ENCODE results near the gene RPS18. TPM values are rescaled to one million over a fixed set of nuclear protein-coding genes. Genes with fewer than 3 reads are reported as not detected.

RPS18 gene
- total and polyA plus RNA-seq, 2 of the 4 experiments (the other 2 are of a cell fraction), result 6,577 to 8,417 TPM

- H3K4me2 ChIP-seq (ENCODE audit: low read depth, low read length), result no peak overlapping the region
- H3K9me1 ChIP-seq (ENCODE audit: insufficient read depth, low read length), result peaks cover 3% of the 10 kb centered on the region
- H2BK5ac ChIP-seq (ENCODE audit: low read depth, low read length, poor library complexity, severe bottlenecking), result no peak overlapping the region
- H3K27me3 ChIP-seq (ENCODE audit: control insufficient read depth, insufficient read depth, low read length), result no peaks in the 10 kb centered on the region
- 91% methylated on average over 4 of the region's 13 CpGs; no CpG with 5 or more reads in 1 of the 2 experiments for WGBS, 2 experiments (ENCODE audit: extremely low coverage in 2 of 2, insufficient read length in 1 of 2)
- no peak overlapping the region for H4K8ac ChIP-seq (ENCODE audit: low read depth in 2 of 2, low read length in 2 of 2)
- no peak overlapping the region for H4K5ac ChIP-seq (ENCODE audit: low read depth, low read length)
- ChIA-PET POLR2A (ENCODE audit: unreplicated experiment) (no interaction called here), CTCF (interaction anchor here (0.6 kb wide), 1 partner anchor 22 kb away, joined by 5 read pairs; no protein-coding TSS in a partner anchor)
- ATAC-seq (ENCODE audit: low read depth) (no peak), DNase-seq (no peak)
- peak overlapping the region; percentile 63 for H2AFZ ChIP-seq (replicated peaks; ENCODE audit: low read length, poor library complexity)
- H3K14ac ChIP-seq (replicated peaks; ENCODE audit: low read depth, low read length), result no peak overlapping the region
- H3K4me3 ChIP-seq (ENCODE audit: insufficient read depth, low read depth, low read length), result no peak overlapping the region
- peaks cover 8% of the 10 kb centered on the region for H3K4me1 ChIP-seq (ENCODE audit: control insufficient read depth, insufficient read depth, low read length)
- H3K18ac ChIP-seq (ENCODE audit: low read depth, low read length), result no peak overlapping the region
- no peak overlapping the region for H3K56ac ChIP-seq (ENCODE audit: extremely low read depth, insufficient read depth, low read length)
- intact Hi-C loops (cut with micrococcal nuclease), result no loop called here
- in situ Hi-C loops (cut with MboI; ENCODE audit: low sequenced_read_pairs), result no loop called here
- H3K4ac ChIP-seq (ENCODE audit: low read depth, low read length), result no peak overlapping the region
- peaks cover 57% of the 10 kb centered on the region for H4K20me1 ChIP-seq (ENCODE audit: insufficient read depth, low read length)
- no peak for TF ChIP-seq MAFK (IDR thresholded peaks at IDR 0.05; ENCODE audit: low read depth, low read length)
- peaks cover 19 to 45% of the 10 kb centered on the region in 2 experiments for H3K79me1 ChIP-seq (ENCODE audit: low read depth in 1 of 2, low read length in 2 of 2)
- H2BK20ac ChIP-seq (ENCODE audit: low read depth, low read length), result no peak overlapping the region
- dilution Hi-C loops (cut with HindIII; ENCODE audit: low sequenced_read_pairs, unreplicated experiment), result no loop called here
- no peak overlapping the region for H3K27ac ChIP-seq (ENCODE audit: insufficient read depth, low read length)
- H2BK15ac ChIP-seq (ENCODE audit: low read depth, low read length), result no peak overlapping the region
- H2AK5ac ChIP-seq (ENCODE audit: low read depth, low read length), result no peak overlapping the region
- H2BK120ac ChIP-seq (ENCODE audit: low read depth, low read length), result no peak overlapping the region
- H3K36me3 ChIP-seq (ENCODE audit: control insufficient read depth, insufficient read depth, low read length), result peaks cover 64% of the 10 kb centered on the region
- no peak overlapping the region for H4K91ac ChIP-seq (ENCODE audit: insufficient read depth, low read depth, low read length)
- H3K23ac ChIP-seq (ENCODE audit: low read depth, low read length), result no peak overlapping the region
- no peaks in the 10 kb centered on the region for H3K9me3 ChIP-seq (ENCODE audit: control insufficient read depth, insufficient read depth, low read length)
- no peak overlapping the region for H3K9ac ChIP-seq (ENCODE audit: low read depth, low read length)
- peak overlapping the region; percentile 42 for H2AK9ac ChIP-seq (replicated peaks; ENCODE audit: low read depth, low read length, poor library complexity)
- no TSS peak for BruUV-seq (replicated peaks)
Observed at GRCh38 chr6:33279257-33279695, 7.4 kb downstream of the RPS18 start.
